Activated CD8-positive, alpha-beta memory T cell treated with anti-CD3 and anti-CD28 coated beads for 24 hours (primary cell): Measurements from ENCODE around the gene CEP120.
"Not testable (repeated sequence)": the region's sequence is repeated elsewhere in the genome, so short reads cannot be mapped to it uniquely, and the experiment has no call there.

Experiments
- DNase-seq: peaks from one replicate; pipeline ENCODE4 v3.0.0-alpha.2; 2020

The CEP120 gene

GRCh38 chr5:123371575-123372179 lies 51.5 kb downstream of the CEP120 start:
- peak; percentile 58 for DNase-seq

GRCh38 chr5:123369371-123369968 lies 53.7 kb downstream of the CEP120 start:
- DNase-seq, result no peak

GRCh38 chr5:123367739-123368138 lies 55.5 kb downstream of the CEP120 start:
- no peak for DNase-seq

- DNase-seq, result no peak
Measured at GRCh38 chr5:123365156-123365555, 58.0 kb downstream of the CEP120 start.

- no peak for DNase-seq
Measured at GRCh38 chr5:123364441-123365155, 58.6 kb downstream of the CEP120 start.

GRCh38 chr5:123360910-123361309 lies 62.3 kb downstream of the CEP120 start:
- no peak for DNase-seq

- DNase-seq, result no peak
Measured at GRCh38 chr5:123360201-123360571, 63.0 kb downstream of the CEP120 start.

GRCh38 chr5:123359454-123360200 lies 63.6 kb downstream of the CEP120 start:
- no peak for DNase-seq

GRCh38 chr5:123358751-123359150 lies 64.5 kb downstream of the CEP120 start:
- DNase-seq, result no peak

GRCh38 chr5:123358304-123358703 lies 64.9 kb downstream of the CEP120 start:
- DNase-seq, result no peak

- DNase-seq, result no peak
Measured at GRCh38 chr5:123351820-123352219, 71.4 kb downstream of the CEP120 start.

GRCh38 chr5:123351240-123351639 lies 72.0 kb downstream of the CEP120 start:
- DNase-seq, result no peak

GRCh38 chr5:123350742-123351141 lies 72.5 kb downstream of the CEP120 start:
- DNase-seq, result no peak

- no peak for DNase-seq
Measured at GRCh38 chr5:123344816-123345426, 78.3 kb downstream of the CEP120 start.

- DNase-seq, result no peak
Measured at GRCh38 chr5:123340928-123341327, 82.3 kb downstream of the CEP120 start.

- DNase-seq, result not testable (repeated sequence)
Measured at GRCh38 chr5:123308377-123308776, 114.8 kb downstream of the CEP120 start.

- no peak for DNase-seq
Measured at GRCh38 chr5:123305751-123306150, 117.5 kb downstream of the CEP120 start.

- DNase-seq, result no peak
Measured at GRCh38 chr5:123304777-123305316, 118.4 kb downstream of the CEP120 start.

- no peak for DNase-seq
Measured at GRCh38 chr5:123303802-123304201, 119.4 kb downstream of the CEP120 start.

- DNase-seq, result no peak
Measured at GRCh38 chr5:123300266-123300665, 122.9 kb downstream of the CEP120 start.

GRCh38 chr5:123299136-123299535 lies 124.1 kb downstream of the CEP120 start:
- DNase-seq, result no peak

GRCh38 chr5:123298335-123299030 lies 124.7 kb downstream of the CEP120 start:
- no peak for DNase-seq
